ENCODE data around the gene CFAP61.

Gene CFAP61

GRCh38 chr20:20023395-20023794 lies 28.9 kb upstream of the CFAP61 start:
- TF ChIP-seq ZFX (IDR thresholded peaks at IDR 0.05): no peak
- TF ChIP-seq, protein P1, sequence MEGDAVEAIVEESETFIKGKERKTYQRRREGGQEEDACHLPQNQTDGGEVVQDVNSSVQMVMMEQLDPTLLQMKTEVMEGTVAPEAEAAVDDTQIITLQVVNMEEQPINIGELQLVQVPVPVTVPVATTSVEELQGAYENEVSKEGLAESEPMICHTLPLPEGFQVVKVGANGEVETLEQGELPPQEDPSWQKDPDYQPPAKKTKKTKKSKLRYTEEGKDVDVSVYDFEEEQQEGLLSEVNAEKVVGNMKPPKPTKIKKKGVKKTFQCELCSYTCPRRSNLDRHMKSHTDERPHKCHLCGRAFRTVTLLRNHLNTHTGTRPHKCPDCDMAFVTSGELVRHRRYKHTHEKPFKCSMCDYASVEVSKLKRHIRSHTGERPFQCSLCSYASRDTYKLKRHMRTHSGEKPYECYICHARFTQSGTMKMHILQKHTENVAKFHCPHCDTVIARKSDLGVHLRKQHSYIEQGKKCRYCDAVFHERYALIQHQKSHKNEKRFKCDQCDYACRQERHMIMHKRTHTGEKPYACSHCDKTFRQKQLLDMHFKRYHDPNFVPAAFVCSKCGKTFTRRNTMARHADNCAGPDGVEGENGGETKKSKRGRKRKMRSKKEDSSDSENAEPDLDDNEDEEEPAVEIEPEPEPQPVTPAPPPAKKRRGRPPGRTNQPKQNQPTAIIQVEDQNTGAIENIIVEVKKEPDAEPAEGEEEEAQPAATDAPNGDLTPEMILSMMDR (conservative IDR thresholded peaks at IDR 0.05): no peak
- H3K27ac ChIP-seq: no peak overlapping the region

GRCh38 chr20:20024942-20025341 lies 27.4 kb upstream of the CFAP61 start:
- TF ChIP-seq, protein P1 (conservative IDR thresholded peaks at IDR 0.05): no peak
- TF ChIP-seq ZFX (IDR thresholded peaks at IDR 0.05): no peak
- H3K27ac ChIP-seq: no peak overlapping the region

DNA sequence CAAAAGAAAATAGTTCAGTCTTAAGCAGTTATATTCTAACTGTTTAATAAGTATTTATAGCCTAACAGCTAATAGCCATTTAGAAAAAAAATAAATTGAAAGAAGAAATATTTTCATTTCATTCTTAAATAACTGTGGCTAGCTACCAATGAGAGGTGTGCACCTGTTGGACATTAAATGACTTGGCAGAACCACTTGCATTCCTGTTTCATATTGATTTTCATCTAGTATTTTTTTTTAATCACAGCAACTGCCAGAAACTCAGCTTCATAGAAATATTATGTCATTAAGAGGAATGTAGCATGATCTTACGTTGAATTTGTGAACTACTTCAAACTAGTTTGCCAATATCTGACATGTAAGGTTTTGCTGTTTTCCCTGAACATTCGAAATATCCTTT lies 25.0 kb upstream of the CFAP61 start:
- no peak for TF ChIP-seq ZFX (IDR thresholded peaks at IDR 0.05)
- TF ChIP-seq, protein P1 (conservative IDR thresholded peaks at IDR 0.05): no peak

GRCh38 chr20:20031790-20032189 lies 20.5 kb upstream of the CFAP61 start:
- TF ChIP-seq ZFX (IDR thresholded peaks at IDR 0.05): no peak
- TF ChIP-seq, protein P1 (conservative IDR thresholded peaks at IDR 0.05): no peak
- no peak overlapping the region for H3K27ac ChIP-seq

More for the DNA sequence above, 25.0 kb upstream of the CFAP61 start:
- no peak overlapping the region for H3K27ac ChIP-seq

- TF ChIP-seq, protein P1 (conservative IDR thresholded peaks at IDR 0.05): no peak
- TF ChIP-seq ZFX (IDR thresholded peaks at IDR 0.05): no peak
- no peak overlapping the region for H3K27ac ChIP-seq
Measured at GRCh38 chr20:20034486-20034885, 17.8 kb upstream of the CFAP61 start.

GRCh38 chr20:20036756-20037155 lies 15.6 kb upstream of the CFAP61 start:
- TF ChIP-seq, protein P1 (conservative IDR thresholded peaks at IDR 0.05): no peak
- no peak for TF ChIP-seq ZFX (IDR thresholded peaks at IDR 0.05)

DNA sequence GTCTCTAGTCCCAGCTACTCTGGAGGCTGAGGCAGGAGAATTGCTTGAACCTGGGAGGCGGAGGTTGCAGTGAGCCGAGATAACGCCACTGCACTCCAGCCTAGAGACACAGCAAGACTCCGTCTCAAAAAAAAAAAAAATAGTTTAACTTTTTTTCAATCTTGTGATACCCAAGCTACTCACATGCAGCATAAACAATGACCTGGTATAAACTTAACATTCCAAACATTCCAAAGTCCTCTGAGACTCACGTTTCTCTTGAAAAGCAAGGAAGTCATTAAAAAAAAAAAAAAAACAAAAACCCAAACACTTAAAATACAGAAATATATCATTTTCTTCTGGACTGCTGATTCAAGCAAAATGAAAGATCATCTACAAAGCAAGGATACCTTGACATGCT lies 14.4 kb upstream of the CFAP61 start:
- no peak overlapping the region for H3K27ac ChIP-seq

More at GRCh38 chr20:20036756-20037155, 15.6 kb upstream of the CFAP61 start:
- H3K27ac ChIP-seq: no peak overlapping the region

More for the DNA sequence above, 14.4 kb upstream of the CFAP61 start:
- TF ChIP-seq, protein P1 (conservative IDR thresholded peaks at IDR 0.05): no peak
- no peak for TF ChIP-seq ZFX (IDR thresholded peaks at IDR 0.05)

All from C4-2B (cell line).